ENCODE results near the gene LDHB. TPM values are rescaled to one million over a fixed set of nuclear protein-coding genes. Genes with fewer than 3 reads are reported as not detected.
"Not testable (repeated sequence)": the region's sequence is repeated elsewhere in the genome, so short reads cannot be mapped to it uniquely, and the experiment has no call there.

The LDHB gene
- total RNA-seq, 1 donor from 2014 or later = 532 TPM

GRCh38 chr12:21598651-21599050 is 59.0 kb downstream of the LDHB start:
- no peak overlapping the region for H3K27ac Mint-ChIP-seq (ENCODE audit: unreplicated experiment)
- H3K36me3 Mint-ChIP-seq (ENCODE audit: low read depth) = no peaks in the 10 kb centered on the region
- H3K9me3 Mint-ChIP-seq (ENCODE audit: low read depth) = peaks cover 13% of the 10 kb centered on the region

GRCh38 chr12:21595356-21595755 is 62.3 kb downstream of the LDHB start:
- Mint-ChIP-seq H3K9me3 (ENCODE audit: low read depth) (peaks cover 37% of the 10 kb centered on the region), H3K27me3 (ENCODE audit: low read depth) (peaks cover 11% of the 10 kb centered on the region), H3K36me3 (ENCODE audit: low read depth) (peaks cover 13% of the 10 kb centered on the region)
- H3K4me3 Mint-ChIP-seq (ENCODE audit: unreplicated experiment); DNase-seq (ENCODE audit: low spot score); H3K4me1 Mint-ChIP-seq (ENCODE audit: low read depth); H3K27ac Mint-ChIP-seq (ENCODE audit: unreplicated experiment): not testable (repeated sequence)

More at GRCh38 chr12:21598651-21599050, 59.0 kb downstream of the LDHB start:
- no peak for TF ChIP-seq CTCF (IDR thresholded peaks at IDR 0.05)
- Mint-ChIP-seq H3K4me1 (ENCODE audit: low read depth) (no peaks in the 10 kb centered on the region), H3K27me3 (ENCODE audit: low read depth) (peaks cover 6% of the 10 kb centered on the region), H3K4me3 (ENCODE audit: unreplicated experiment) (no peak overlapping the region)
- DNase-seq (ENCODE audit: low spot score) = no peak

GRCh38 chr12:21585485-21585884 is 72.2 kb downstream of the LDHB start:
- Mint-ChIP-seq H3K27me3 (ENCODE audit: low read depth) (no peaks in the 10 kb centered on the region), H3K4me1 (ENCODE audit: low read depth) (peaks cover 8% of the 10 kb centered on the region), H3K4me3 (ENCODE audit: unreplicated experiment) (no peak overlapping the region), H3K9me3 (ENCODE audit: low read depth) (no peaks in the 10 kb centered on the region), H3K36me3 (ENCODE audit: low read depth) (no peaks in the 10 kb centered on the region), H3K27ac (ENCODE audit: unreplicated experiment) (no peak overlapping the region)
- TF ChIP-seq CTCF (IDR thresholded peaks at IDR 0.05) = no peak
- DNase-seq (ENCODE audit: low spot score) = no peak

Other genes with a start within 250 kb of the LDHB start
- gene PYROXD1, start 220.2 kb downstream of the LDHB start, total RNA-seq = 15.4 to 19.8 TPM (median 17.1 TPM) in 3 replicates
- gene RECQL, start 156.2 kb downstream of the LDHB start, total RNA-seq = 49.8 to 72.1 TPM (median 50.2 TPM) in 3 replicates
- gene GOLT1B, start 156.1 kb downstream of the LDHB start, total RNA-seq = 73.6 to 84.8 TPM (median 81.1 TPM) in 3 replicates
- gene SPX, start 131.5 kb downstream of the LDHB start, total RNA-seq = 2.1 to 4.4 TPM (median 2.6 TPM) in 3 replicates
- not detected in 3 replicates for gene GYS2, start 53.0 kb downstream of the LDHB start, total RNA-seq
- gene KCNJ8, start 116.9 kb upstream of the LDHB start, total RNA-seq = 1.1 TPM in 2 of 3 replicates, not detected in the other